Measurements from ENCODE around the gene URB1. TPM values are rescaled to one million over a fixed set of nuclear protein-coding genes. Genes with fewer than 3 reads are reported as not detected.

URB1 gene
- total RNA-seq, 2 experiments from 2014 or later, result 19.4 to 25.4 TPM

- intact Hi-C loops (cut with micrococcal nuclease; ENCODE audit: unreplicated experiment), result no loop called here
Measured at GRCh38 chr21:32352526-32352925, 40.3 kb downstream of the URB1 start.

GRCh38 chr21:32351428-32351827 is 41.4 kb downstream of the URB1 start:
- Histone ChIP-seq H3K4me3 (ENCODE audit: low read depth, low read length, poor library complexity, severe bottlenecking) (no peak overlapping the region), H3K27ac (ENCODE audit: low read depth, low read length, poor library complexity, severe bottlenecking) (no peak overlapping the region), H3K4me2 (ENCODE audit: low read length) (no peak overlapping the region), H4K20me1 (ENCODE audit: insufficient read depth, low read length) (no peaks in the 10 kb centered on the region), H3K36me3 (ENCODE audit: insufficient read depth, low read length) (peaks cover 100% of the 10 kb centered on the region), H2AFZ (ENCODE audit: low read length) (no peak overlapping the region), H3K9me2 (ENCODE audit: insufficient read depth, low read length) (no peaks in the 10 kb centered on the region), H3K79me2 (ENCODE audit: insufficient read depth, low read depth, low read length) (no peaks in the 10 kb centered on the region), H3K4me1 (ENCODE audit: insufficient read depth, low read length, poor library complexity, severe bottlenecking) (no peaks in the 10 kb centered on the region), H3K9me3 (ENCODE audit: low read length) (no peaks in the 10 kb centered on the region)
- DNase-seq (ENCODE audit: low spot score), result no peak
- CTCF ChIA-PET (ENCODE audit: unreplicated experiment), result no interaction called here
- TF ChIP-seq EZH2phosphoT487 (IDR thresholded peaks at IDR 0.05; ENCODE audit: borderline replicate concordance, low read depth, low read length) (no peak), CTCF (conservative IDR thresholded peaks at IDR 0.05; ENCODE audit: low read length) (no peak)
- BruUV-seq (replicated peaks), result no TSS peak
- intact Hi-C loops (cut with micrococcal nuclease; ENCODE audit: unreplicated experiment), result no loop called here
- POLR2A ChIA-PET, result no interaction called here

More at GRCh38 chr21:32352526-32352925, 40.3 kb downstream of the URB1 start:
- no peak for TF ChIP-seq CTCF (conservative IDR thresholded peaks at IDR 0.05; ENCODE audit: low read length)
- no peak for TF ChIP-seq EZH2phosphoT487 (IDR thresholded peaks at IDR 0.05; ENCODE audit: borderline replicate concordance, low read depth, low read length)
- no TSS peak for BruUV-seq (replicated peaks)
- ChIA-PET POLR2A (no interaction called here), CTCF (ENCODE audit: unreplicated experiment) (no interaction called here)
- no peak overlapping the region for H3K4me2 ChIP-seq (ENCODE audit: low read length)
- H3K79me2 ChIP-seq (ENCODE audit: insufficient read depth, low read depth, low read length), result no peaks in the 10 kb centered on the region
- no peak overlapping the region for H3K4me3 ChIP-seq (ENCODE audit: low read depth, low read length, poor library complexity, severe bottlenecking)
- peaks cover 99% of the 10 kb centered on the region for H3K36me3 ChIP-seq (ENCODE audit: insufficient read depth, low read length)
- no peak overlapping the region for H2AFZ ChIP-seq (ENCODE audit: low read length)
- no peaks in the 10 kb centered on the region for H3K4me1 ChIP-seq (ENCODE audit: insufficient read depth, low read length, poor library complexity, severe bottlenecking)
- H3K27ac ChIP-seq (ENCODE audit: low read depth, low read length, poor library complexity, severe bottlenecking), result no peak overlapping the region
- no peaks in the 10 kb centered on the region for H3K9me3 ChIP-seq (ENCODE audit: low read length)
- no peak for DNase-seq (ENCODE audit: low spot score)
- H4K20me1 ChIP-seq (ENCODE audit: insufficient read depth, low read length), result no peaks in the 10 kb centered on the region
- no peaks in the 10 kb centered on the region for H3K9me2 ChIP-seq (ENCODE audit: insufficient read depth, low read length)

GRCh38 chr21:32350981-32351380 is 41.8 kb downstream of the URB1 start:
- Histone ChIP-seq H3K27ac (ENCODE audit: low read depth, low read length, poor library complexity, severe bottlenecking) (no peak overlapping the region), H3K4me1 (ENCODE audit: insufficient read depth, low read length, poor library complexity, severe bottlenecking) (no peaks in the 10 kb centered on the region), H4K20me1 (ENCODE audit: insufficient read depth, low read length) (no peaks in the 10 kb centered on the region), H3K4me2 (ENCODE audit: low read length) (no peak overlapping the region), H3K4me3 (ENCODE audit: low read depth, low read length, poor library complexity, severe bottlenecking) (no peak overlapping the region), H2AFZ (ENCODE audit: low read length) (no peak overlapping the region), H3K36me3 (ENCODE audit: insufficient read depth, low read length) (peaks cover 100% of the 10 kb centered on the region), H3K79me2 (ENCODE audit: insufficient read depth, low read depth, low read length) (no peaks in the 10 kb centered on the region), H3K9me2 (ENCODE audit: insufficient read depth, low read length) (no peaks in the 10 kb centered on the region), H3K9me3 (ENCODE audit: low read length) (no peaks in the 10 kb centered on the region)
- DNase-seq (ENCODE audit: low spot score), result no peak
- intact Hi-C loops (cut with micrococcal nuclease; ENCODE audit: unreplicated experiment), result no loop called here
- CTCF ChIA-PET (ENCODE audit: unreplicated experiment), result no interaction called here
- TF ChIP-seq EZH2phosphoT487 (IDR thresholded peaks at IDR 0.05; ENCODE audit: borderline replicate concordance, low read depth, low read length), result no peak
- TF ChIP-seq CTCF (conservative IDR thresholded peaks at IDR 0.05; ENCODE audit: low read length), result no peak
- POLR2A ChIA-PET, result interaction anchor here (1.0 kb wide), 1 partner anchor 24 kb away, joined by 3 read pairs; no protein-coding TSS in a partner anchor
- no TSS peak for BruUV-seq (replicated peaks)
